ENCODE results near the gene CC2D1A. TPM values are rescaled to one million over a fixed set of nuclear protein-coding genes. Genes with fewer than 3 reads are reported as not detected.

The CC2D1A gene
- total RNA-seq, 1 donor from 2014 or later = 24.9 TPM

GRCh38 chr19:13975870-13976269, 69.9 kb downstream of the CC2D1A start:
- no peak for DNase-seq (ENCODE audit: low spot score)
- no peak for ATAC-seq

- ATAC-seq = no peak
- DNase-seq (ENCODE audit: low spot score) = no peak
Measured at GRCh38 chr19:13976446-13976845, 70.4 kb downstream of the CC2D1A start.

- DNase-seq (ENCODE audit: low spot score) (no peak), ATAC-seq (no peak)
Measured at GRCh38 chr19:13977803-13978202, 71.8 kb downstream of the CC2D1A start.

GRCh38 chr19:13978351-13979243, 72.6 kb downstream of the CC2D1A start:
- DNase-seq (ENCODE audit: low spot score) (peak; percentile 62), ATAC-seq (peak; percentile 72)

GRCh38 chr19:13979244-13979615, 73.2 kb downstream of the CC2D1A start:
- DNase-seq (ENCODE audit: low spot score) = no peak
- peak; percentile 6 for ATAC-seq

GRCh38 chr19:13979686-13980085, 73.7 kb downstream of the CC2D1A start:
- no peak for DNase-seq (ENCODE audit: low spot score)
- no peak for ATAC-seq

- DNase-seq (ENCODE audit: low spot score) = no peak
- ATAC-seq = no peak
Measured at GRCh38 chr19:13980340-13980739, 74.3 kb downstream of the CC2D1A start.

Other genes with a start within 250 kb of the CC2D1A start
- gene MRI1, start 141.7 kb upstream of the CC2D1A start, total RNA-seq = 32.2 TPM
- 35.6 TPM for gene C19orf53, start 131.7 kb upstream of the CC2D1A start, total RNA-seq
- 1.5 TPM for gene ZSWIM4, start 110.8 kb upstream of the CC2D1A start, total RNA-seq
- gene NANOS3, start 29.1 kb upstream of the CC2D1A start, total RNA-seq = not detected
- 1.3 TPM for gene BRME1, start 84 bp upstream of the CC2D1A start, total RNA-seq
- not detected for gene PODNL1, start 32.2 kb downstream of the CC2D1A start, total RNA-seq
- 11.4 TPM for gene DCAF15, start 46.3 kb downstream of the CC2D1A start, total RNA-seq
- gene RFX1, start 100.1 kb downstream of the CC2D1A start, total RNA-seq = 7.0 TPM
- gene RLN3, start 121.9 kb downstream of the CC2D1A start, total RNA-seq = not detected
- gene IL27RA, start 125.6 kb downstream of the CC2D1A start, total RNA-seq = 1.4 TPM
- 42.7 TPM for gene PALM3, start 155.9 kb downstream of the CC2D1A start, total RNA-seq
- gene MISP3, start 166.6 kb downstream of the CC2D1A start, total RNA-seq = 15.2 TPM
- gene C19orf67, start 179.6 kb downstream of the CC2D1A start, total RNA-seq = not detected
- gene SAMD1, start 184.6 kb downstream of the CC2D1A start, total RNA-seq = 19.1 TPM
- 78.4 TPM for gene PRKACA, start 211.6 kb downstream of the CC2D1A start, total RNA-seq
- gene ASF1B, start 230.4 kb downstream of the CC2D1A start, total RNA-seq = 0.45 TPM

Measured in left lobe of liver (tissue), 2 donors.